ENCODE data around the gene NKTR. TPM values are rescaled to one million over a fixed set of nuclear protein-coding genes. Genes with fewer than 3 reads are reported as not detected.

The NKTR gene
- total and polyA plus RNA-seq, 9 of the 15 experiments (the other 6 are each of a cell fraction or from before 2014, with no cell fraction given), result 19.7 to 123 (median 92.6) TPM

DNA sequence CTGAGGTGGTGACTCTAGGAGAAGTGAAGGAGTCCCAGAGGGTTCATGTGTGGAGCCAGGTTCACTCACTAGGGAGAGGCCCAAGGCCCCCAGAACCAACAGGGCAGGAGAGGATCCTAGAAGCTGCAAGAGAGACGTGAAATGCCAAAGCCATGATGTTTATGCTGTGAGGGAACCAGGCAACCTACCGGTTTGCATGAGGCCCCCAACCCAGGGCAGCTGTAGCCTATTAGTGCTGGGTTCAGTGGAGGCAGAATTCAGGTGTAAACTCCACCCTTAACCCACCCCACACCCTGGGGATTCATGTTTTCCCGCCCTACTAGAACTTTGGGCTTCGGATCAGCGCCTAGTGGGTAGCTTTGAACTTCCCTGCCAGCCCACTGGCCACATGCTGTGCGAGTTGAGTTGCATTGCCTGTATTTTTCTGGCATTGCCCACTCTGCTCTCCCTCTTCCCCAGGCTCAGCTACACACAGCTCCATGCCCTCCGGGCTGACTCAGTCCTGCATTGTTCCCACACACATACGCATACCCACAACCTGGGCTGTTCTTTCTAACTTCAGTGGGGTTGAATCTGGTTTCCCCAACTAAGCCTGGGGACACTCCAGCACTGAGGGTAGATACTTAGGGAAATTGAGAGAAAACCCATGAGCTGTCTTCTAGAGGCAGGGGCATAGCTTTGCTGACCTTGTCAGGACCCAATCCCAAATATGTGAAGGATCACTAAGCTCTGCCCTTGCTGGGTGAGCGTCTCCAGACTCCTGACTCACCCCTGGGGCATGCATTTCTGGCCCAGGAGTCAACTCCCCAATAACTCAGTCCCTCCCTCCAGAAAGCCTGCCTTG, 51.0 kb downstream of the NKTR start:
- Histone ChIP-seq H3K9me3 (replicated peaks; ENCODE audit: control insufficient read depth, insufficient read depth, low read depth, low read length) (no peaks in the 10 kb centered on the region), H3K4me2 (ENCODE audit: insufficient read depth, low read length) (no peak overlapping the region), H4K20me1 (replicated peaks; ENCODE audit: control insufficient read depth, insufficient read depth, low read length) (no peaks in the 10 kb centered on the region), H3K36me3 (ENCODE audit: control insufficient read depth, insufficient read depth, low read length) (peaks cover 27% of the 10 kb centered on the region), H3K27ac (ENCODE audit: extremely low read depth, low read depth, low read length) (no peak overlapping the region), H3K9ac (ENCODE audit: insufficient read depth in 1 of 2, low read depth in 2 of 2, low read length in 2 of 2) (peak overlapping the region in 1 of 2 experiments; percentile 31; a peak in 1 of 4 replicates), H3K9me1 (ENCODE audit: control insufficient read depth, insufficient read depth, low read length) (peaks cover 4% of the 10 kb centered on the region), H3K4me1 (replicated peaks in 1 of 2; ENCODE audit: control insufficient read depth in 2 of 2, insufficient read depth in 2 of 2, low read length in 2 of 2) (peaks cover 16 to 39% of the 10 kb centered on the region in 2 experiments), H2AFZ (ENCODE audit: low read depth, low read length) (no peak overlapping the region), H3K4me3 (no peak overlapping the region), H3K79me2 (ENCODE audit: control insufficient read depth, insufficient read depth, low read length) (no peaks in the 10 kb centered on the region), H3K27me3 (ENCODE audit: control insufficient read depth in 2 of 2, insufficient read depth in 2 of 2, low read length in 2 of 2) (no peaks in the 10 kb centered on the region)
- intact Hi-C loops (cut with micrococcal nuclease), result loop anchor here (5.0 kb wide), 1 partner anchor 69 kb away; the partner anchor contains the start of gene SEC22C
- no TSS peak for BruUV-seq (replicated peaks)
- WGBS (ENCODE audit: insufficient coverage, low coverage, missing lambda C conversion rate), result 66% methylated on average over 9 of the region's 9 CpGs
- ChIA-PET CTCF (ENCODE audit: low intra/inter-chr PET ratio) (no interaction called here), POLR2A (interaction anchor here (0.6 to 4.0 kb wide), 9 partner anchors 10 to 131 kb away, joined by 3 to 37 read pairs (median 4); partner anchors contain the start of gene SEC22C)
- TF ChIP-seq ZNF316 (IDR thresholded peaks at IDR 0.05) (no peak), BRCA1 (IDR thresholded peaks at IDR 0.05) (no peak), BRCA1 (CRISPR knock-in tag; IDR thresholded peaks at IDR 0.05) (0 out of 2 replicates have a peak, but pooled peaks have one; percentile 3)
- ATAC-seq (no peak), FAIRE-seq (no peak), DNase-seq (ENCODE audit: extremely low read depth in 1 of 4, low spot score in 3 of 4) (no peak)
- in situ Hi-C loops (cut with MboI), result loop anchor here (5.0 kb wide), 1 partner anchor 96 kb away; no protein-coding TSS in a partner anchor

DNA sequence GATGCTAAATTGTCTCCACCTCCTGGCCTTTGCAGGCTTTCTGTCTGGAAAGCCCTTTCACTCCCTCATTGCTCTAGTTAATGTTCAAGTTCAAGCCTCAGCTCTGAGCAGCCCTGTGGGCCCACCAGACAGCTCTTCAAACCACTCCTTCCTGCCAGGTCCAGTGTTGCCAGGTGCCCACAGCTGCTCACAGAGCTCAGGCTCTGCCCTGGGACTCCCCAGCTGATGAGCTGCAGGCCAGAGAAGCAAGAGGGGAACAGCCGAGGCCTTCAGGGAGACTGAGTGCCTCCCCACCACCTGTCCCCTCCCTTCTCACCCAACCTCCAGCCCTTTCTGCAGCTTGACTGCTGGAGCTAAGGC, 51.7 kb downstream of the NKTR start:
- DNase-seq (ENCODE audit: extremely low read depth in 1 of 4, low spot score in 3 of 4) (no peak), ATAC-seq (no peak), FAIRE-seq (no peak)
- Histone ChIP-seq H3K9me1 (ENCODE audit: control insufficient read depth, insufficient read depth, low read length) (peaks cover 4% of the 10 kb centered on the region), H3K4me2 (ENCODE audit: insufficient read depth, low read length) (peak overlapping the region; percentile 78; the same call in 1 of the 2 replicates), H3K27ac (ENCODE audit: extremely low read depth, low read depth, low read length) (no peak overlapping the region), H4K20me1 (replicated peaks; ENCODE audit: control insufficient read depth, insufficient read depth, low read length) (no peaks in the 10 kb centered on the region), H3K27me3 (ENCODE audit: control insufficient read depth in 2 of 2, insufficient read depth in 2 of 2, low read length in 2 of 2) (no peaks in the 10 kb centered on the region), H3K9ac (ENCODE audit: insufficient read depth in 1 of 2, low read depth in 2 of 2, low read length in 2 of 2) (peak overlapping the region in 1 of 2 experiments; percentile 94; a peak in 2 of 4 replicates), H3K9me3 (replicated peaks; ENCODE audit: control insufficient read depth, insufficient read depth, low read depth, low read length) (no peaks in the 10 kb centered on the region), H3K4me3 (no peak overlapping the region), H3K36me3 (ENCODE audit: control insufficient read depth, insufficient read depth, low read length) (peaks cover 19% of the 10 kb centered on the region), H3K4me1 (replicated peaks in 1 of 2; ENCODE audit: control insufficient read depth in 2 of 2, insufficient read depth in 2 of 2, low read length in 2 of 2) (peaks cover 16 to 41% of the 10 kb centered on the region in 2 experiments), H3K79me2 (ENCODE audit: control insufficient read depth, insufficient read depth, low read length) (no peaks in the 10 kb centered on the region), H2AFZ (ENCODE audit: low read depth, low read length) (no peak overlapping the region)
- whole genome bisulfite sequencing (ENCODE audit: insufficient coverage, low coverage, missing lambda C conversion rate), result 43% methylated on average over 1 of the region's 1 CpG
- ChIA-PET POLR2A (interaction anchor here (0.7 to 4.0 kb wide), 11 partner anchors 9 to 91 kb away, joined by 3 to 37 read pairs (median 3); partner anchors contain the start of gene SEC22C), CTCF (ENCODE audit: low intra/inter-chr PET ratio) (no interaction called here)
- TF ChIP-seq, protein P1, sequence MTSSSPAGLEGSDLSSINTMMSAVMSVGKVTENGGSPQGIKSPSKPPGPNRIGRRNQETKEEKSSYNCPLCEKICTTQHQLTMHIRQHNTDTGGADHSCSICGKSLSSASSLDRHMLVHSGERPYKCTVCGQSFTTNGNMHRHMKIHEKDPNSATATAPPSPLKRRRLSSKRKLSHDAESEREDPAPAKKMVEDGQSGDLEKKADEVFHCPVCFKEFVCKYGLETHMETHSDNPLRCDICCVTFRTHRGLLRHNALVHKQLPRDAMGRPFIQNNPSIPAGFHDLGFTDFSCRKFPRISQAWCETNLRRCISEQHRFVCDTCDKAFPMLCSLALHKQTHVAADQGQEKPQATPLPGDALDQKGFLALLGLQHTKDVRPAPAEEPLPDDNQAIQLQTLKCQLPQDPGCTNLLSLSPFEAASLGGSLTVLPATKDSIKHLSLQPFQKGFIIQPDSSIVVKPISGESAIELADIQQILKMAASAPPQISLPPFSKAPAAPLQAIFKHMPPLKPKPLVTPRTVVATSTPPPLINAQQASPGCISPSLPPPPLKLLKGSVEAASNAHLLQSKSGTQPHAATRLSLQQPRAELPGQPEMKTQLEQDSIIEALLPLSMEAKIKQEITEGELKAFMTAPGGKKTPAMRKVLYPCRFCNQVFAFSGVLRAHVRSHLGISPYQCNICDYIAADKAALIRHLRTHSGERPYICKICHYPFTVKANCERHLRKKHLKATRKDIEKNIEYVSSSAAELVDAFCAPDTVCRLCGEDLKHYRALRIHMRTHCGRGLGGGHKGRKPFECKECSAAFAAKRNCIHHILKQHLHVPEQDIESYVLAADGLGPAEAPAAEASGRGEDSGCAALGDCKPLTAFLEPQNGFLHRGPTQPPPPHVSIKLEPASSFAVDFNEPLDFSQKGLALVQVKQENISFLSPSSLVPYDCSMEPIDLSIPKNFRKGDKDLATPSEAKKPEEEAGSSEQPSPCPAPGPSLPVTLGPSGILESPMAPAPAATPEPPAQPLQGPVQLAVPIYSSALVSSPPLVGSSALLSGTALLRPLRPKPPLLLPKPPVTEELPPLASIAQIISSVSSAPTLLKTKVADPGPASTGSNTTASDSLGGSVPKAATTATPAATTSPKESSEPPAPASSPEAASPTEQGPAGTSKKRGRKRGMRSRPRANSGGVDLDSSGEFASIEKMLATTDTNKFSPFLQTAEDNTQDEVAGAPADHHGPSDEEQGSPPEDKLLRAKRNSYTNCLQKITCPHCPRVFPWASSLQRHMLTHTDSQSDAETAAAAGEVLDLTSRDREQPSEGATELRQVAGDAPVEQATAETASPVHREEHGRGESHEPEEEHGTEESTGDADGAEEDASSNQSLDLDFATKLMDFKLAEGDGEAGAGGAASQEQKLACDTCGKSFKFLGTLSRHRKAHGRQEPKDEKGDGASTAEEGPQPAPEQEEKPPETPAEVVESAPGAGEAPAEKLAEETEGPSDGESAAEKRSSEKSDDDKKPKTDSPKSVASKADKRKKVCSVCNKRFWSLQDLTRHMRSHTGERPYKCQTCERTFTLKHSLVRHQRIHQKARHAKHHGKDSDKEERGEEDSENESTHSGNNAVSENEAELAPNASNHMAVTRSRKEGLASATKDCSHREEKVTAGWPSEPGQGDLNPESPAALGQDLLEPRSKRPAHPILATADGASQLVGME (CRISPR knock-in tag; IDR thresholded peaks at IDR 0.05), result no peak
- TF ChIP-seq ZNF668 (CRISPR knock-in tag; IDR thresholded peaks at IDR 0.05) (no peak), ZNF274 (IDR thresholded peaks at IDR 0.05; ENCODE audit: borderline replicate concordance, low read depth, low read length) (no peak), MTA2 (IDR thresholded peaks at IDR 0.05; ENCODE audit: low read depth) (no peak), NFE2L1 (tag; IDR thresholded peaks at IDR 0.05; ENCODE audit: borderline replicate concordance, low read depth) (no peak)
- TF ChIP-seq, protein P2, sequence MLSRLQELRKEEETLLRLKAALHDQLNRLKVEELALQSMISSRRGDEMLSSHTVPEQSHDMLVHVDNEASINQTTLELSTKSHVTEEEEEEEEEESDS (CRISPR knock-in tag; IDR thresholded peaks at IDR 0.05), result no peak
- in situ Hi-C loops (cut with MboI) (loop anchor here (5.0 kb wide), 1 partner anchor 95 kb away; no protein-coding TSS in a partner anchor), intact Hi-C loops (cut with micrococcal nuclease) (loop anchor here (5.0 kb wide), 1 partner anchor 70 kb away; the partner anchor contains the start of gene SEC22C)
- no TSS peak for BruUV-seq (replicated peaks)

All from K562 (cell line).